PFSK-1 (cell line): ENCODE data around the gene CATSPERB.

ENCODE experiments used
- FOXP2 ChIP-seq: optimal IDR thresholded peaks from 2 replicates; pipeline ENCODE3; 2011; ENCODE audit warnings: borderline replicate concordance, control low read depth, inconsistent platforms; ENCODE audit not compliant: insufficient read depth; ENCODE audit errors: extremely low read length, extremely low read depth
- POLR2AphosphoS5 ChIP-seq: IDR thresholded peaks from 2 replicates; pipeline ENCODE4 v1.6.1; 2012; ENCODE audit warnings: low read depth, mild to moderate bottlenecking, control low read depth, low read length, moderate library complexity
- REST ChIP-seq, 2 experiments: IDR thresholded peaks; 2 replicates each; pipeline versions ENCODE4 v1.6.1 to v1.8.0; 2011 to 2012; ENCODE audit warnings: low read depth in 2 of 2, low read length in 2 of 2, control low read depth in 1 of 2, inconsistent platforms in 1 of 2, mild to moderate bottlenecking in 1 of 2, moderate library complexity in 1 of 2; ENCODE audit not compliant: insufficient read depth in 1 of 2
- SIN3A ChIP-seq: IDR thresholded peaks from 2 replicates; pipeline ENCODE4 v1.6.1; 2012; ENCODE audit warnings: mild to moderate bottlenecking, low read length, moderate library complexity, borderline replicate concordance; ENCODE audit not compliant: insufficient read depth
- TAF1 ChIP-seq: IDR thresholded peaks from 2 replicates; pipeline ENCODE4 v1.6.1; 2012; ENCODE audit warnings: low read length, control low read depth, borderline replicate concordance; ENCODE audit not compliant: insufficient read depth

CATSPERB gene

GRCh38 chr14:91737619-91738018 lies 5.7 kb upstream of the CATSPERB start:
- TF ChIP-seq SIN3A: no peak
- no peak for TF ChIP-seq REST (IDR thresholded peaks at IDR 0.05; ENCODE audit: insufficient read depth in 1 of 2, low read depth in 2 of 2, low read length in 2 of 2)
- no peak for TF ChIP-seq POLR2AphosphoS5
- TF ChIP-seq FOXP2: no peak
- no peak for TF ChIP-seq TAF1

- no peak for TF ChIP-seq TAF1
- TF ChIP-seq FOXP2: no peak
- no peak for TF ChIP-seq SIN3A
- TF ChIP-seq POLR2AphosphoS5: no peak
- no peak for TF ChIP-seq REST (IDR thresholded peaks at IDR 0.05; ENCODE audit: insufficient read depth in 1 of 2, low read depth in 2 of 2, low read length in 2 of 2)
Measured at GRCh38 chr14:91732859-91733477, 1.1 kb upstream of the CATSPERB start.

- no peak for TF ChIP-seq REST (IDR thresholded peaks at IDR 0.05; ENCODE audit: insufficient read depth in 1 of 2, low read depth in 2 of 2, low read length in 2 of 2)
Measured at GRCh38 chr14:91732439-91732838, 553 bp upstream of the CATSPERB start.

- no peak for TF ChIP-seq TAF1
- TF ChIP-seq POLR2AphosphoS5: no peak
- TF ChIP-seq REST (IDR thresholded peaks at IDR 0.05; ENCODE audit: insufficient read depth in 1 of 2, low read depth in 2 of 2, low read length in 2 of 2): no peak
- no peak for TF ChIP-seq SIN3A
Measured at GRCh38 chr14:91731018-91731417, 868 bp downstream of the CATSPERB start.

- TF ChIP-seq POLR2AphosphoS5 (no peak), FOXP2 (no peak), SIN3A (no peak), TAF1 (no peak), REST (IDR thresholded peaks at IDR 0.05; ENCODE audit: insufficient read depth in 1 of 2, low read depth in 2 of 2, low read length in 2 of 2) (no peak)
Measured at GRCh38 chr14:91729756-91730155, 2.1 kb downstream of the CATSPERB start.
